Testis (tissue), 3 donors: ENCODE measurements around the gene CCSER1. TPM values are rescaled to one million over a fixed set of nuclear protein-coding genes. Genes with fewer than 3 reads are reported as not detected.

Source experiments
- DNase-seq: peaks from one replicate; pipeline ENCODE4 v3.0.0-alpha.2; 2019
- H3K27ac ChIP-seq, 2 donors: fragments of 200-600 bp; sonication (generic); one replicate each; pipeline ENCODE4 v1.5.1; 2019
- H3K27me3 ChIP-seq: fragments of 200-600 bp; sonication (generic); one replicate; pipeline ENCODE4 v1.5.1; 2019
- H3K36me3 ChIP-seq: fragments of 200-600 bp; sonication (generic); one replicate; pipeline ENCODE4 v1.5.1; 2017; ENCODE audit warnings: low read depth; ENCODE audit errors: missing control alignments
- H3K4me1 ChIP-seq: fragments of 200-600 bp; sonication (generic); one replicate; pipeline ENCODE4 v1.5.1; 2019
- H3K4me3 ChIP-seq, 2 donors: fragments of 200-600 bp; sonication (generic); one replicate each; pipeline ENCODE4 v1.5.1; 2017 to 2019
- H3K9me3 ChIP-seq: fragments of 200-600 bp; sonication (generic); one replicate; pipeline ENCODE4 v1.5.1; 2017
- POLR2A ChIP-seq: fragments of 450-650 bp; IDR thresholded peaks from one replicate; pipeline ENCODE4 v1.6.1; 2017; ENCODE audit warnings: antibody characterized with exemption, mild to moderate bottlenecking, moderate library complexity
- WGBS, 2 donors: methylation state at CpG; one replicate each; pipeline ENCODE4 v1.1.5; 2018; 5-methylcytosine and 5-hydroxymethylcytosine counted together
- intact Hi-C: fragments of 100-400 bp; cut with DNase I; formaldehyde crosslinking; loops from one replicate; pipeline ENCODE4 v1.15.1; 2023; ENCODE audit warnings: low total_unique reads
- polyA plus RNA-seq: library from polyadenylated mRNA; stranded (reverse); fragments of 350-450 nt; fragmentation: Illumina TruSeq; extraction: RNeasy Lipid Tissue Mini Kit (QIAGEN cat#74804); gene quantifications from one replicate; pipeline ENCODE4 v1.2.3, GENCODE V29; 2014; ENCODE audit warnings: low read depth, low replicate concordance; ENCODE audit not compliant: insufficient read depth
- total RNA-seq, 2 donors: library from RNA; depleted of rRNA; stranded (reverse); fragments of >200 nt; gene quantifications; one replicate each; pipeline ENCODE4 v1.2.3, GENCODE V29; 2016
- TF ChIP-seq, protein P1 (sequence below), 3 experiments: fragments of 450-650 bp in 2 of 3; fragments of 200-600 bp in 1 of 3; sonication (generic) in 1 of 3; IDR thresholded peaks; one replicate each; pipeline ENCODE4 v1.5.1; 2016 to 2019; ENCODE audit warnings: antibody characterized with exemption in 3 of 3, mild to moderate bottlenecking in 2 of 3, moderate library complexity in 1 of 3

CCSER1 gene
- total and polyA plus RNA-seq, 3 donors from 2014 or later: 20.2 to 105 (median 82.8) TPM

- Histone ChIP-seq H3K27me3 (no peaks in the 10 kb centered on the region), H3K27ac (no peak overlapping the region), H3K9me3 (no peaks in the 10 kb centered on the region), H3K4me1 (no peaks in the 10 kb centered on the region), H3K4me3 (no peak overlapping the region), H3K36me3 (no peaks in the 10 kb centered on the region)
- intact Hi-C loops: no loop called here
- no peak for DNase-seq
- 83 to 96% methylated on average over 1 of the region's 1 CpG for WGBS, 2 donors
- no peak for TF ChIP-seq POLR2A
- TF ChIP-seq, protein P1, sequence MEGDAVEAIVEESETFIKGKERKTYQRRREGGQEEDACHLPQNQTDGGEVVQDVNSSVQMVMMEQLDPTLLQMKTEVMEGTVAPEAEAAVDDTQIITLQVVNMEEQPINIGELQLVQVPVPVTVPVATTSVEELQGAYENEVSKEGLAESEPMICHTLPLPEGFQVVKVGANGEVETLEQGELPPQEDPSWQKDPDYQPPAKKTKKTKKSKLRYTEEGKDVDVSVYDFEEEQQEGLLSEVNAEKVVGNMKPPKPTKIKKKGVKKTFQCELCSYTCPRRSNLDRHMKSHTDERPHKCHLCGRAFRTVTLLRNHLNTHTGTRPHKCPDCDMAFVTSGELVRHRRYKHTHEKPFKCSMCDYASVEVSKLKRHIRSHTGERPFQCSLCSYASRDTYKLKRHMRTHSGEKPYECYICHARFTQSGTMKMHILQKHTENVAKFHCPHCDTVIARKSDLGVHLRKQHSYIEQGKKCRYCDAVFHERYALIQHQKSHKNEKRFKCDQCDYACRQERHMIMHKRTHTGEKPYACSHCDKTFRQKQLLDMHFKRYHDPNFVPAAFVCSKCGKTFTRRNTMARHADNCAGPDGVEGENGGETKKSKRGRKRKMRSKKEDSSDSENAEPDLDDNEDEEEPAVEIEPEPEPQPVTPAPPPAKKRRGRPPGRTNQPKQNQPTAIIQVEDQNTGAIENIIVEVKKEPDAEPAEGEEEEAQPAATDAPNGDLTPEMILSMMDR (IDR thresholded peaks at IDR 0.05): no peak
These were observed 1294.8 kb downstream of the CCSER1 start for GRCh38 chr4:91422011-91422410.

GRCh38 chr4:91426725-91427124 is 1299.5 kb downstream of the CCSER1 start:
- TF ChIP-seq POLR2A: no peak
- TF ChIP-seq, protein P1 (IDR thresholded peaks at IDR 0.05): no peak
- DNase-seq: no peak
- Histone ChIP-seq H3K9me3 (no peaks in the 10 kb centered on the region), H3K4me1 (no peaks in the 10 kb centered on the region), H3K27me3 (no peaks in the 10 kb centered on the region), H3K4me3 (no peak overlapping the region), H3K36me3 (no peaks in the 10 kb centered on the region), H3K27ac (no peak overlapping the region)
- intact Hi-C loops: no loop called here

DNA sequence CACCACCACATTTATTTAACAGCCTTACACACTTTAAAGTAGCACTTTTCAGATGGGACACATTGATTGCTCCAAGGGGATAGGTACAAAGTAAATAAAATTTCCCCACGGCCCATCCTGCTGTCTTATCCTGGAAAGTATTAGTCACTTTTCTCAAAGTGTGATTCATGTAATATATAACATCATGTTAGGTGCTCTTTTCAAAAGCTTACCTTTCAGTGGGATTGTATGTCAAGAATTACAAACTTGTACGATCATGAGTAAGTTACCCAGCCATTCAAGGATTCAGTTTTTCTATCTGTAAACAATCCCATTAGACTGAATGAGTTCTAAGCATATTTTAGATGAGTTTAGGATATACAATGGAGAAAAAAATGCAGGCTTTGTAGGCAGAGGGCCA is 1300.0 kb downstream of the CCSER1 start:
- H3K27me3 ChIP-seq: no peaks in the 10 kb centered on the region
- no peak for DNase-seq
- TF ChIP-seq, protein P1 (IDR thresholded peaks at IDR 0.05): no peak
- H3K4me3 ChIP-seq: no peak overlapping the region
- WGBS, 2 donors: 88 to 92% methylated on average over 2 of the region's 2 CpGs
- intact Hi-C loops: no loop called here
- H3K27ac ChIP-seq: no peak overlapping the region
- no peaks in the 10 kb centered on the region for H3K36me3 ChIP-seq
- H3K4me1 ChIP-seq: no peaks in the 10 kb centered on the region
- no peaks in the 10 kb centered on the region for H3K9me3 ChIP-seq

- 89 to 90% methylated on average over 1 of the region's 1 CpG for WGBS, 2 donors
- no peaks in the 10 kb centered on the region for H3K9me3 ChIP-seq
- no peaks in the 10 kb centered on the region for H3K27me3 ChIP-seq
- no peak for DNase-seq
- no peak overlapping the region for H3K27ac ChIP-seq
- H3K4me1 ChIP-seq: no peaks in the 10 kb centered on the region
- H3K36me3 ChIP-seq: no peaks in the 10 kb centered on the region
- no peak overlapping the region for H3K4me3 ChIP-seq
- TF ChIP-seq, protein P1 (IDR thresholded peaks at IDR 0.05): no peak
- TF ChIP-seq POLR2A: no peak
- intact Hi-C loops: no loop called here
These were observed 1307.4 kb downstream of the CCSER1 start for GRCh38 chr4:91434631-91435030.

GRCh38 chr4:91436556-91436955 is 1309.4 kb downstream of the CCSER1 start:
- Histone ChIP-seq H3K4me1 (no peaks in the 10 kb centered on the region), H3K27ac (no peak overlapping the region), H3K36me3 (no peaks in the 10 kb centered on the region), H3K27me3 (no peaks in the 10 kb centered on the region), H3K9me3 (no peaks in the 10 kb centered on the region), H3K4me3 (no peak overlapping the region)
- DNase-seq: no peak
- TF ChIP-seq, protein P1 (IDR thresholded peaks at IDR 0.05): no peak
- no peak for TF ChIP-seq POLR2A
- 60 to 62% methylated on average over 1 of the region's 1 CpG for WGBS, 2 donors
- intact Hi-C loops: no loop called here
